ENCODE data around the gene LPXN.
"Not testable (repeated sequence)": the region's sequence is repeated elsewhere in the genome, so short reads cannot be mapped to it uniquely, and the experiment has no call there.

The LPXN gene

DNA sequence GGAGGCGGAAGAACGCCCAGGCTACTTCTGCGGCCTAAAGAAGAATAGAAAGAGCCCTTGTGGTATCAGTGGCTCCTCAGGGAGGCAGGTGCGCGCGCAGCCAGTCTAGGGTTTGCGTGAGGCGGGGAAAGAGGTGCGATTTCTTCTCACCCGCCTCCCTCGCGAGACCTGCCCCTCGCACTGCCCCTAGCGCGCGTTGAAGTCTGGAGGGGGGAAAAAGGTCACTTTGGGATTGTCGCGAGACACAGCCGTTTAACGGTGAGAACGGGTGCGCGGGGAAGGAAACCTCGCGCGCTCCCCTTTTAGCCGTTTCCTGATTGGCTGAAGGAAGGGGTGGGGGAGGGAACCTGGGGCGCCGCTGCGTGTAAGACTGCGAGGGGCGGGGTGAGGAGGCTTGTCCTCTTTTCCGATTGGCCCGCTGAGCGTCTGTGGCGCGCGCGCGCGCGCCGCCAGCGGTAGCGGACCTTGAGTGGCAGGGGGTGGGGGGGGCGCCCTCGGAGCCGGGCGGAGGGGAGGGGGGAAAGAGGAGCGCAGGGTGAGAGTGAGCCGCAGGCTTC lies 3.1 kb upstream of the LPXN start, which contains the start of gene ZFP91:
TSS of gene ZFP91 (plus strand) at position 429 of the 557 bp plus-strand sequence. CDS start 219 bp downstream, outside the sequence.
- DNase-seq = peak; percentile 98

DNA sequence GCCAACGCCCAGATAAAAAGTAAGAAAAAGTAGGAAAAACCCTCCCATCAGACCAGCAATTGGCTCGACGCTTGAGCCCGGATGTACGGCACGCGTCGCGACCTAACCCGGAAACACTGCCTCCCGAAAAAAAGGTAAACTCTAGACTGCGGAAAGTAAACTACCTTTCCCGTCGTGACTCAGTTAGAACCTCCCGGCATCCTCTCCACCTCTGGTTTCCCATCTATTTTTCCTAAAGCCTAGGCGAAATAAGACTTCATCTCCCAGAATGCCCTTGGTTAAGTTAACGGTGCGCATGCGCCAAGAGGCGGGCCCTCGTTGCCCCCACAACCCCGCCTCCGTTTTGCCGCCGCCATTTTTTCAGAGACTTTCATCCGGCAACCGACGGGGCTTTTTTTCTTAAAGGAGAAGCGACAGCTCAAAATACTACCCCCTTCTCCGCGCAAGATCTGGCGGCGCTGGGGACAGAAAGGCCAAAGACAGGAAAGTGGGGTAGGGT lies 2.5 kb upstream of the LPXN start:
- peak; percentile 98 for DNase-seq

DNA sequence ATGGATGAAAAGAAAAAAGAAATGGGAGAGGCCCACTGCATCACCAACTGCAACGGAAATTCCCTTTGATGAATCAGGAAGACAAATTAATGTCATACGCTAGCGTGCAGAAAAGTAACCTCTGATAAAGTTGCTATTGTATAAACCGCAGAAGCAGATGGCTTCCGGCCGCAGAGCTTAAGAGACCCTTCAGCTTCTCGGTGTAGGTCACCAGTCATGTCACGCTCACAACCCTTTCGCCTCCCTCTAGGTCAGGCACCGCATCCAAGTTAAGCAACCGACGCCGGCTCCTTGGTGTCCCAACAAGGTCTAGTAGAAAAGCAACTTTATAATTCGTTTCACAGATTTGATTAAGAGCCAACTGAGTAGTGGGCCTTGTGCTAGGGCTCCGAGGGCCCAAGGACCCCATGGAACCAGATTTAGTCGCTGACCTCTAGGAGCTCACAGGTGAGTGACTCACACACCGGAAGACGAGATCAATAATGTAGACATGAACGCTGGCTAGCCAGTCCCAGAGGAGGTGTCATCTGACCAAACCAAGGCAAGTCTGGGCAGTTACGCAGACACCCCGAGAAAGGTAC lies 2.0 kb upstream of the LPXN start:
- peak; percentile 93 for DNase-seq

DNA sequence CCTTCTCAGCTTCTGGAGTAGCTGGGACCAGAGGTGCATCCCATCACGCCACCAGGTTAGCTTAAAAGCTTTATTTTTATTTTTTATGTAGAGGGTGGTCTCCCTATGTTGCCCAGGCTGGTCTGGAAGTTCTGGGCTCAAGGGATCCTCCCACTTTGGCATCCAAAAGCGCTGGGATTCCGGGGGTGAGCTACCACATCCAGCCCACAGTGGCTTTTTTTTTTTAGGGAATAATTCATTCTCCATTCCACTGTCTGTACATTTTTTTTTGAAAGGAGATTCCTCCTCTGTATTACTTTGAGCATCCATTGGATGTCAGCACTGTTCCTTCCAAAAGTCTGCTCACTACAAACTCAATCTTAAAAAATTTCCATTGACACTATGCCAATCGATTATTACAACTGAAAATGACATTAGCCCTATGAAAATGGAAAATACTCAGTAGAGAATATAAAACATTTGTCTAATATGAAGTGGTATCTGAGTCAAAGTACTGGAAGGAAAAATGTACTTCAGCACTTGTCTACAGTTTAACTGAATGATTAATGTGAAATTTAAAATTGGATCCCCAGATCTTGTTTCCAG lies 1.3 kb upstream of the LPXN start:
- peak; percentile 28 for DNase-seq

DNA sequence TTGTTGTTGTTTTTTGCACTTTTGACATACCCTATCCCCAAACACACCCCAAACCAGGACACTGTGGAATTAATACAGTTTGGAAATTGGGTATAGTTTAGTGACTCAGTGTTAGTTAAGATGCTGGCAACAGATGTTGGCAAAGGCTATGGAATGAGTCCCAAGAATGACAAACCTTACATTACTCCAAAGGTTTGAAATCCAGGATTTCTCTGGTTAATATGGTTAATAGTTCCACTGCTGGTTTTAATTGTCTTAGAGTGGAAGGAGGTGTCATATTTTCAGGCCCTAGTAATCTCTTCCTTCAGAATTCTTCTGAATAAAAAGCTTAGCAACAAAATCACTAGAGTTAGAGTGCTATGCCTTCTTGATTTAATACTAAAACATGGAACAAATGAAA lies 775 bp downstream of the LPXN start:
- peak; percentile 19 for DNase-seq

DNA sequence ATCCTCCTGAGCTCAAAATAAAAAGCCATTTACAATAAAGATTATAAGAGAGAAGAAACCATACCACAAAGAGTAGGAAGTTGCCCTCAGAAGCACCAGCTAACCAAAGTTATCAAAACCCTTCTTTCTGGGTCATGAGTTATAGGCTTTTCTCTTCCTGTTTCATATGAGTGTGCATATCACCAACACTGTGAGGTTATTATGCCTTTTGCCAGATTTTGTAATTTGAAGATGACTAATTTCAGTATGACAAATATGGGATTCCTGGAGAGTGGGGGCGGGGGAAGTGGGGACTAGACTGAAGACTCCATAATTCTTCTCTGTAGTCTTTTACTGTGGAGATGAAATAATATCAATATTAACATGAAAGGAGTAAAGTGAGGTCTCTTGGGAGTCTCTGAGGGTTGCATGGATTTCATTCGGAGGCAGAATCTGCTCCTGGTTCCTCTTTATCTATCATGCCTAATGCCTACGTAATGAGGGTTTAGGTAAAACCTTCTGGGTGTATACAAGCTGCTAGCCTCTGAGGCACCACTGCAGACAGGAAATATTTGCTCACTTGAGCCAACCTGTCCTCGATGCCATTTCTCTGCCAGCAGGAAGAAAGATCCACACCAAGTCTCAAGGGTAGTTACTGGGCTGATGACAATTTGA lies 2.1 kb downstream of the LPXN start:
- DNase-seq = peak; percentile 92

DNA sequence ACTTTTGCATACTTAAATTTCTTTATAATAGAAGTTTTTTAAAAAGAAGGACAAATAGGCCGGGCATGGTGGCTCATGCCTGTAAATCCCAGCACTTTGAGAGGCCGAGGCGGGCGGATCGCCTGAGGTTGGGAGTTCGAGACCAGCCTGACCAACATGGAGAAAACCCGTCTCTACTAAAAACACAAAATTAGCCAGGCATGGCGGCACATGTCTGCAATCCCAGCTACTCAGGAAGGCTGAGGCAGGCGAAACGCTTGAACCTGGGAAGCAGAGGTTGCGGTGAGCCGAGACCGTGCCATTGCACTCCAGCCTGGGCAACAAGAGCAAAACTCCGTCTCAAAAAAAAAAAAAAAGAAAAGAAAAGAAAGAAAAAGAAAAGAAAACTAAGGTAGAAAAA lies 2.8 kb downstream of the LPXN start:
- not testable (repeated sequence) for DNase-seq

DNA sequence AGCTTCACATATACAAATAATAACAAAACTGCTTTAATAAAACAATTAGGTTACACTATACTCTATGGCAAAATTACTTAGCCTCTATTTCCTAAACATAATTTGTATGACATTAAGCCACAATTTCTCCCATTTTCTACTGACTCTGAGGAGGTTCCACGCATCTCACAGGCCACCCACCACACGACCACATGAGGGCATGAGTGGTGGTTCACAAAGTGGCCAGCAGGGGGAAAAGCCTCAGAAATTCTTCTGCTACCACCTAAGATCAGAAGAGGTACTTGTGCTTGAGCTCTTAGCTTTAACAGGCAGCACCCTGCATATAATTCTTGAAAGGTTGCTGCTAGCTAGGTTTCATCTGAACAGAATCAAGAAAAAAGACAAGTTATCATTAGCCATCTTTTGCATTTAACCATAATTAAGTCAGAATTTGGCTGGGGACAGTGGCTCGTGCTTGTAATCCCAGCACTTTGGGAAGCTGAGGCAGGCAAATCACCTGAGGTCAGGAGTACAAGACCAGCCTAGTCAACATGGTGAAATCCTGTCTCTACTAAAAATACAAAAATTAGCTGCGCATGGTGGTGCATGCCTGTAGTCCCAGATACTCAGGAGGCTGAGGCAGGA lies 7.7 kb downstream of the LPXN start:
- DNase-seq = peak; percentile 76

DNA sequence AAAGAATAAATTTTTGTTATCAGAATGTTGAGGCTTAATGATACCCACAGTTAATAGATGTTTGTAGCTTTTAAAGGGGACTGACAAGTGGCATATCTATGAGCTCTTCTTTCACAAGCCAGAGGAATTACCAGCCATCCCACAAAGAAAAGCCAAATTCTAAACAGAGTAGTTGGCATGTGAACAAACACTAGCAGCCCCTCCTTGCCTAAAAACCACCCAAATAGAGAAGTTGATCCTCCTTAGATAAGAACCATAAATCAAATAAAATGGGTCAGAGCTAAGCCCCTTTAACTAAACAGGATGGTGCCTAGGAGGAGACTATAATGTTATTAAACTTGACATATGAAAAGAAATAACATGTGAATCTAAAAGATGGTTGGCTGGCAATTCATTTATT lies 11.4 kb downstream of the LPXN start:
- no peak for DNase-seq

DNA sequence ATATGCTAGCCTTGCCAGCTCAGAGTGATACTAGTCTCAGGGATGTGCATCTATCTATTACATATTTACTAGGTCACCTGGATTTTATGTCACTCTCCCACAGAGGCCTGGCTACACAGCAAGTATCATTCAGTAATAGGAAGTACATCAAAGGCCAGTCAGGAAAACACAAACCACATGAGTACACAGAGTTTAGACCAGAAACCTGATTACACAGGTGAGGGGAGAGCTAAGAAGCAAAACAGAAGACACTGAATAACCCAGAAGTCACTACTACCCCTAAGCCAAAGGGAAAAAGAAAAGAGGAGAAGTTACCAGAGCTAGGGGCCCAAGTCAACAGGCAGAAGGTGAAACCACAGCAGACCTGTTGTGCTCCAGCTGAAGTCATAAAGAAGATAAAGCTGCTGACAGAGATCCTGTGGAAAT lies 13.3 kb downstream of the LPXN start:
- DNase-seq = no peak

DNA sequence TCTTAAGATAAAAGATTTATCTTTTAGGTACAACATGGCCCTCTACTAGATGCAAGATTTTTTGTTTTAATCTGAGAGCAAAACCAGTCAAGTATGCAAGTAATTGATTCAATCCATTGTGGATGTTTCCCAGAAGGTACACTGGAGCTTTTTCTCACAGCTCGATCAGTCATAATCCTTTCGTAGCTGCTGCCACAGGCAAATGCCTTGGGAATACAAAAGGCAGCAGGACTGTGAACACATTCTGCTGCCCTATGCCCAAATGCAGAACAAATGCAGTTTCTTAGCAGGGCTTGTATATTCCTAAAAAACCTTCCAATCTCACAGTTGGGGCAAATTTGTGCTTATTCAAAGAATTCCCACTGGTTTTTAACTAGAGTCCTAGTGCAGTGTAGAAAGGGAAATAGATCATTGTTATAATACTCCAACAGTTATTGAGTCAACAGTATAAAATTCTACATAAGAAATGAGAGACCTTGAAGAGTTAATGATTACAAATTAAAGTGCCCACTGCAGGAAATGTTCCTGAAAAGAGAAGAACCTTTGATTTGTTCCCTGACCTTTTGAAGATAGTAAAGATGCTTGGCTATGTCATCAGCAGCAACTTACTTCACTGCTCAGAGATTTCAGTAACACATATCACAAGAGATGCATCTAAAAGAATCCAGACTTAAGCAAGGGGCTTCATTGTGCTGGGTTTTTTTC lies 14.1 kb downstream of the LPXN start:
- DNase-seq = no peak

DNA sequence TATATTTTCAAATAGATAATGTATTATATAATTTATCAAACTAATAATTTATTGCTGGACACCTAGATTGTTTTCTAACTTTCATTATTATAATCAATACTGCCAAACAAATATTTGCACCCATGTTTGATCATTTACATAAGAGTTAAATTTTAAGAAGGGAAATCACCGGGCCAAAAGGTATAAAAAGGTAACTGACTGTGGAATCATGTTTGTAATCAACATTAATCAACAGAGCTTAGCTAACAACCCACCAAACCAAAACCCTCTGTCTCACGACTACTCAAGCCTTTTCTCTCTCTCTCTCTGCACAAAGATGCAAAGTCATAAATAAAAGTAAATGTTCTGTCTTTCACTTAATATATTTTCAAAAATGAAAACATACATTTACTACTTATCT lies 14.8 kb downstream of the LPXN start:
- DNase-seq = no peak

DNA sequence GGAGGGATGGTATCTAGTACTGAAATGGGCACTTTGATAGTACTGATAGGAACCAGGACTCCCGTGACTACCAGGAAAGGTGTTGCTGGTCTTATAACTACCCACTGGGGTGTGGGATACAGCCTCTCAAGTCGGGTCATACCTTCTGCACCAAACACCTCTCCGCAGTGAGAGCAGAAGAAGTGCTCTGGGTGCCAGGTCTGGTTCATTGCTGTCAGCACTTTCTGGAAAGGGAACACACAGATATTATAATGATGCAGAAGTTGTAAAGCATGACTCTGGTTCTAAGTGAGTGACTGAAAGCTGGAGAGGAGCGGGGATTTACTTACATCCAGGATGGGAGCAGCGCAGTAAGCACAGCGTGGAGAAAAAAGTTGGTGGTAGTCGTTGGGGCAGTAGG lies 26.0 kb downstream of the LPXN start:
- no peak for DNase-seq

DNA sequence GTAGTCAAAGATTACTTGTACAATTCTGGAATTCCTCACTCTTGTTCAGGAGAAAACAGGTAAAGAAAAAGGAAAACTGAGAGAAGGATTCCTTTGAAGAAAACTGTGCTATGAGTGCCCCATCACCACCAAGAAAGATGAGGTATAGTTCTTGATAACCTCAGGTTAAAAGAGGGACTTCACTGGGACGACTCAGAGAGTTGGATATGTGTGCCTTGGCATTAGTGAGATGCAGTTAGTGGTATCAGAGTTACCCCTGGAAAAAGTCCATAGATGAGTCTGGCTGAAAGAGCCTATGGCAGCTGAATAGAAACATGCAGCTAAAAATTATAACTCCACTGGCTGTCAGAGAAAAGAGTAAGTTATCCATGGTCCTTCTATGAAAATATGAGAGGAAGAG lies 28.8 kb downstream of the LPXN start:
- DNase-seq = no peak

DNA sequence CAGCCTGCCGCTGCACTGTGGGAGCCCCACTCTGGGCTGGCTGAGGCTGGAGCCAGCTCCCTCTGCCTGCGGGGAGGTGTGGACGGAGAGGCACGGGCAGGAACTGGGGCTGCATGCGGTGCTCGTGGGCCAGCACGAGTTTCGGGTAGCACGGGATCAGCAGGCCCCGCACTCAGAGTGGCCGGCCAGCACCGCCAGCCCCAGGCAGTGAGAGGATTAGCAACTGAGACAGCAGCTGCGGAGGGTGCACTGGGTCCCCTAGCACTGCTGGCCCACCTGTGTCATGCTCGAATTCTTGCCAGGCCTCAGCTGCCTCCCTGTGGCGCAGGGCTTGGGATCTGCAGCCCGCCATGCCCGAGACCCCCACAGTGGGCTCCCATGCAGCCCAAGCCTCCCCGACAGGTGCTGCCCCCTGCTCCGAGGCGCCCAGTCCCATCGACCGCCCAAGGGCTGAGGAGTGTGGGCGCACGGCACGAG lies 43.8 kb downstream of the LPXN start:
- no peak for DNase-seq

DNA sequence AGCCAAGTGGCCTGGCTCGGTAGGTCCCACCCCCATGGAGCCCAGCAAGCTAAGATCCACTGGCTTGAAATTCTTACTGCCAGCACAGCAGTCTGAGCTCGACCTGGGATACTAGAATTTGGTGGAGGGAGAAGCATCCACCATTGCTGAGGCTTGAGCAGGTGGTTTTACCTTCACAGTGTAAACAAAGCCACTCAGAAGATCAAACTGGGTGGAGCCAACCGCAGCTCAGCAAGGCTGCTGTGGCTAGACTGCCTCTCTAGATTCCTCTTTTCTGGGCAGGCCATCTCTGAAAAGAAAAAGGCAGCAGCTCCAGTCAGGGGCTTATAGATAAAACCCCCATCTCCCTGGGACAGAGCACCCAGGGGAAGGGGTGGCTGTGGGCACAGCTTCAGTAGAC lies 45.4 kb downstream of the LPXN start:
- no peak for DNase-seq

DNA sequence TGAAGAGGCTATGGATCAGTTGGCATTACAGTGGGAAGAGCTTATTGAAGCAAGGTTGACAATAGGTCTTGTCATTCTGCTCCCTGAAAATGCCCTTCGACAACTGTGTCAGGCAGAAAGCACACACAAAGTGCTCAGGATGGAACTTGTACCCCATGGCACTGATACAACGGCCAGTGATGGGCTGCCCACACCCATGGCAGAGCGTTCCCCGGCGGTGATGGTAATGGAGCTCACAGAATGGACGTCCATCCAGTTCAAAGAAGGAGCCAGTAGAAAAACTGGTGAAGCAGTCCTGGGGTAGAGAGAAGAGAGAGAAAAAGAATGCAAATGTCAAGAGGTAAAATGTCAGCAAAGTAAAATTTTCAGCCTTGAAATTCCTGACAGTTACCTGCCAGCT lies 48.2 kb downstream of the LPXN start:
- DNase-seq = no peak

DNA sequence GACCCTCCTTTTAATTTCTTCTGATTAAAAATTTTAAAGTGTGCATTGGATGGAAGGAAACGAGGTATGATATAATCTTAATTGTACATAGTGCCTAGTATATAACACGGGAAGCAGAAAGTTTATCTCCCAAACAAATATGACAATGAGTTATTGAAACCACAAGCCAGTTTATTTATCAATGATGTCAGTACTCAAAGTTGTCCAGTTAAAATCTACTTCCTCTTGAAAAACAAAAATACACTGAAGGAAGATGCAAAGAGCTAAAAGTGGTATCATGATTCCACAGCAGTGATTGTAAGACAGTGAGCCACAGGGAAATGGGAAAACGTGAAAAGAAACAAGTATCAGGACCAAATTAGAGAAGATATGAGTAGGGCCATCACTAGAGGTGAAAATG lies 48.9 kb downstream of the LPXN start:
- peak; percentile 21 for DNase-seq

DNA sequence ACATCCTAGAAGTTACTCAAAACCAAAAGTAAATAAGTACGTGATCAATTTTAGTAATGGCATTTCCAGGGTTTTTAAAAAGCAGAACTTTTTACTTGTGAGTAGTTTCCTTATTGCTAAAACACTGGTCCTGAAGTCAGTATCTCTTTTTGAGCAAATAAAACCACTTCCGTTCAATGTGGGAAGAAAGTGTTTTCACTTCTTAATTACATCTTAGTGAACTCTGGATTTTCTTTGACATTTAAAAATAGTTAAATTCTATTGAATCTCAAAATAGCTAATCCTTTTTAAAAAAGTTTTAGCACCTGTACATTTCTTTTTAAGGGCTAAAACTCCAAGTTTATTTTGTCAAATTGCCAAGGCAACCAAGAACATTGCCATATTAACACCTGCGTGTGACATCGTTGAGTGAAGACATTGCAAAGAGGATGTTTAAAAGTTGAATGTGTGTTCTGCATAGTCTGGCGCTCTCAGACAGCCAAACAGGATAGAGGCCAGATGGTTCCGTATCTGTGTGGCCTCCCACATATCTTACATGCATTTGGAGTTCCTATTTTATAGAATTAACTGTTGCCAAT lies 50.5 kb downstream of the LPXN start:
- peak; percentile 84 for DNase-seq

DNA sequence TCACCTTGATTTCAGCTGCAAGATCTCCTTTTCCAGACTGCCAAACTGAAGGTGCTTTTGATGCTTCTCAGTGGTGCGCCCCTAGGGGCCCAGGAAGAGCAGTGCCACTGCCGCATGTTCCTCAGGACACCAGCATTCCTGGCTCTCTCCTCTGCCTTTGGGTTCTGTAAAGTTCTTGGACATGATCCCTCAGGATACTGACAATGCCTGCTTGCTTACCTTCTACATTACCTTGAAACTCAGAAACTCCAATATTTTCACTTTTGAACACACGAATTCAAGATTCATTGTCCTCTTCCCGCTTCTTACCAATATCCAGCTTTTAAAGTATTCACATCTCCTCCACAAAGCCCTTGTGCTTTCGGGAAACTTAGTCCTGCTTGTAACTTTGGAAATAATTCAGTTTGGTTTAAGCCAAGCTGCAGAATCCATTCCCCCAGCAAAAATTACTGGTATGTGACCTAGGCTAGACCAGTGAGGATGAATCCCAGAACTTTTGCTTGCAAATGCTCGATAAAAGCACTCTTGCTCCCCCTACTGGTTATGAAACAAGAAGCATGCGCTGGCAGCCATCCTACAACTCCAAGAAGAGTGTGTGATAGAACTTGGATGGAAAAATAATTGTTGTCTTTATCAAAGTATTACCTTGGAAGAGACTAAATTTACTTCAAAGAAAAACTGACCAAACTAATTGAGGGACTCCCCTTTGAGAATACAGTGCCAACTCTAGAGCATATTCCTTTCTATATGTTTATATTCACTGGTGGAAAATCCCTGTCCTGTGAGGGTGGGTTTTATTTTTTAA lies 51.2 kb downstream of the LPXN start:
- peak; percentile 79 for DNase-seq

DNA sequence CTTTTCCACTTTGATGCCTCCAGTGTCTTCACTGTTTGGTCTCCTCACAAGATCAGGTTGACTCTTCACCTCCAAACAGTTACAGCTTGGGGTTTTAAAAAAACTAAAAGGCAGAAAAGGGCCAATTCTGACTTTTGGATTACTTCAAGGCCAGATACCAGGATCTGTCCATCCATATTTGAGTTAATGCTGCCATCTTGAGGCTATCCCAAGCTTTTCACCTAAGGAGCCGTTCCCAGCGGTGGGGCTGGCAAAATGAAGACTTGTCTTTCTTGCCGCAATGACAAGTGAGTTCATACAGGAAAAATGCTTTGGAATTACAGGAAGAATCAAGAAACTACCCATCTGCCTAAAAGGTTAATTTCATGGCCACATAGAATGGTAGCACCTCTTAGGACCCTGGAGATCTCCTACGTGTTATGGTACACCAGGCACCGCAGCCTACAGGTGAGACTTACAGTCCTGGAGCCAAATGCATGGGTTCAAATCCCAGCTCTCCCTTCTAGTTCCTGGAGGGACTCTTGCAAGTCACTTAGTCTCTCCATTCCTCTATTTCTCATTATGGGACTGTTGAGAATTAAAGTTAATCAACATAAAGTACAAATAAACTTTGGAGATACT lies 61.8 kb downstream of the LPXN start:
- peak; percentile 35 for DNase-seq
